Measurements from ENCODE around the gene SLC25A13. TPM values are rescaled to one million over a fixed set of nuclear protein-coding genes. Genes with fewer than 3 reads are reported as not detected.

The SLC25A13 gene
- total and polyA plus RNA-seq, 12 donors: 10.8 to 55.1 (median 33.9) TPM

DNA sequence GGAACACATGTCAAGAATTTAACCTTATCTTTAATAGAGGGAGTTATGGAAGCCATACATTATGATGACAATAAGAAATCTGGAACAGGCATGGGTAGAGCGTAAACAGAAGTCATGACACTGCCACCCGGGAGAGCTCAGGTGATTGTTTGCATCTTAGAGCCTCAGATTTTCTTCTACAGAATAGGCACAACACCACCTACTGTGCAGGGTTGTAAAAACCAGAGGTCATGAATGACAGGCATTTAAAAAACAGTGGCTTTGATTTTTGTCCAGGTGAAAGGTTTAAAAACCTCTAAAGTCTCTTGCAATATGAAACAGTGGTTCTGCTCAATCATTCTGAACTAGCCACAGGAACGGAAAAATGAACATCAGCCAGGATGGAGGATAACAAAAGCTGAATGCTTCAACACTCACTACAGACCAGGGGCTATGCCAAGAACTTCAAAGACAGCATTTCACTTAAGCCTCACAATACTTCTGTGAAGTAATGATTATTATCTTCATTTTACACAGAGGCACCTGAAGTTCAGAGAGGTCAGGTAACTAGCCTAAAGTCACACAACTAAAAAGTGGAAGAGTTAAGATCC is 123.8 kb downstream of the SLC25A13 start:
- no peak for DNase-seq
- no peaks in the 10 kb centered on the region for H3K36me3 ChIP-seq (replicated peaks in 1 of 2)
- no peaks in the 10 kb centered on the region for H3K27me3 ChIP-seq
- H3K9me3 ChIP-seq (replicated peaks in 1 of 3): no peaks in the 10 kb centered on the region
- TF ChIP-seq, protein P1, sequence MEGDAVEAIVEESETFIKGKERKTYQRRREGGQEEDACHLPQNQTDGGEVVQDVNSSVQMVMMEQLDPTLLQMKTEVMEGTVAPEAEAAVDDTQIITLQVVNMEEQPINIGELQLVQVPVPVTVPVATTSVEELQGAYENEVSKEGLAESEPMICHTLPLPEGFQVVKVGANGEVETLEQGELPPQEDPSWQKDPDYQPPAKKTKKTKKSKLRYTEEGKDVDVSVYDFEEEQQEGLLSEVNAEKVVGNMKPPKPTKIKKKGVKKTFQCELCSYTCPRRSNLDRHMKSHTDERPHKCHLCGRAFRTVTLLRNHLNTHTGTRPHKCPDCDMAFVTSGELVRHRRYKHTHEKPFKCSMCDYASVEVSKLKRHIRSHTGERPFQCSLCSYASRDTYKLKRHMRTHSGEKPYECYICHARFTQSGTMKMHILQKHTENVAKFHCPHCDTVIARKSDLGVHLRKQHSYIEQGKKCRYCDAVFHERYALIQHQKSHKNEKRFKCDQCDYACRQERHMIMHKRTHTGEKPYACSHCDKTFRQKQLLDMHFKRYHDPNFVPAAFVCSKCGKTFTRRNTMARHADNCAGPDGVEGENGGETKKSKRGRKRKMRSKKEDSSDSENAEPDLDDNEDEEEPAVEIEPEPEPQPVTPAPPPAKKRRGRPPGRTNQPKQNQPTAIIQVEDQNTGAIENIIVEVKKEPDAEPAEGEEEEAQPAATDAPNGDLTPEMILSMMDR (IDR thresholded peaks at IDR 0.05): no peak
- no peak for TF ChIP-seq POLR2A (IDR thresholded peaks at IDR 0.05)
- no peak overlapping the region for H3K4me3 ChIP-seq
- intact Hi-C loops (cut with DNase I): no loop called here
- H3K4me1 ChIP-seq (replicated peaks in 1 of 2): no peaks in the 10 kb centered on the region
- 85 to 92% (median 90%) methylated on average over 3 of the region's 3 CpGs for WGBS, 4 donors
- no peak overlapping the region for H3K27ac ChIP-seq

DNA sequence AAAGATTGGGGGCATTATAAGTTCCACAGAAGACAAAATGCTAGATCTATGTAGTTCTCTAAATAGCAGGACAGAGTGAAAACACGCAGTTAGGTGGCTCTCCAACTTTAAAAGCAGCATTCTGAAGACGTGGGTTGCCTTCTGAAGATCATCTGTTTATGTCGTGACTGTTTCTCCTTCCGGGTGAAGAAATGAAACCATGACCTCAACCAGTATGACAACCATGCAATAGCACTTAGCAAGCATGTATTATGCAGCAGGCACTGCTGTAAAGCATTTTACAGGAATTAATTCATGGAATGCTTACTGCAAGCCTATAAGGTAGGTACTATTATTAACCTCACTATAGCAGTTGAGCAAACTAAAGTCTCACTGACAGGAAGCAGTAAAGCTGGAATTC is 125.2 kb downstream of the SLC25A13 start:
- no peaks in the 10 kb centered on the region for H3K4me1 ChIP-seq (replicated peaks in 1 of 2)
- WGBS, 4 donors: 96 to 100% (median 98%) methylated on average over 4 of the region's 4 CpGs
- no peak for TF ChIP-seq POLR2A (IDR thresholded peaks at IDR 0.05)
- TF ChIP-seq, protein P1 (IDR thresholded peaks at IDR 0.05): no peak
- no peak overlapping the region for H3K27ac ChIP-seq
- no peaks in the 10 kb centered on the region for H3K9me3 ChIP-seq (replicated peaks in 1 of 3)
- DNase-seq: no peak
- peaks cover 0 to 9% of the 10 kb centered on the region in 2 donors for H3K36me3 ChIP-seq (replicated peaks in 1 of 2)
- intact Hi-C loops (cut with DNase I): no loop called here
- H3K4me3 ChIP-seq: no peak overlapping the region
- H3K27me3 ChIP-seq: no peaks in the 10 kb centered on the region

DNA sequence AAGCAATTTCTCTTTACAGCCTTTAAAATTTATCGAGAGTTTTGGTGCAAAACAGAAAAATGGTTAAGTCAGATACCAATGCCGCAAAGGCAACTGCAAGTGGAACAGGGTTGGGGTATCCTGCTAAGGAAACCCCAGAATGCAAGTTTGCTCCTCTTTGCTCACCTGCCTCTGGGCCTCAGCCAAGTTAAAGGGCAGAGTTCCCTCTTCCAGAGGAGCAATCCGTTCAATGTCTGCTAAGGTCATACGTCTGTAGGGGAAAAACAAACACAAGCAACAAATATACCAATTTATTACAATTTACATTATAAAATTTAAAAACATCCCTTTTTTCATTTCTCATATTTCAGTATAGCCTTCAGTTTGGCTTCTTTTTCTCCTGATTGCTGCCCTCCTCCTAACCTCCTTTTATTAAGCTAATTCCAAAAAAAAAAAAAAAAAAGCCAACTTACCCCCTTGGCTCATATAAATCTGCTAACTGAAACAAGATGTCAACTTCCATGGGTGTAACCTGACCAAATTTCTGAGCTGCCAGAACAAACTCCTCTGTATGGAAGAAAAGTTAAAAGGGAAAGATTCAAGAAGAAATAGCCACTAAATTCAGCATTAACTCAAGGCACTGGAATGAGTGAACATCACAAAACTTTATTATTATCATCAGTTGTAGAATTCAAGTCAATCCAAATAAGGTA is 132.6 kb downstream of the SLC25A13 start:
- no peak overlapping the region for H3K27ac ChIP-seq
- 62 to 69% (median 63%) methylated on average over 4 of the region's 4 CpGs for WGBS, 4 donors
- intact Hi-C loops (cut with DNase I): no loop called here
- no peak overlapping the region for H3K4me3 ChIP-seq
- H3K9me3 ChIP-seq (replicated peaks in 1 of 3): no peaks in the 10 kb centered on the region
- no peaks in the 10 kb centered on the region for H3K27me3 ChIP-seq
- DNase-seq: no peak
- peaks cover 0 to 13% of the 10 kb centered on the region in 2 donors for H3K36me3 ChIP-seq (replicated peaks in 1 of 2)
- TF ChIP-seq, protein P1 (IDR thresholded peaks at IDR 0.05): no peak
- no peak for TF ChIP-seq POLR2A (IDR thresholded peaks at IDR 0.05)
- H3K4me1 ChIP-seq (replicated peaks in 1 of 2): no peaks in the 10 kb centered on the region

DNA sequence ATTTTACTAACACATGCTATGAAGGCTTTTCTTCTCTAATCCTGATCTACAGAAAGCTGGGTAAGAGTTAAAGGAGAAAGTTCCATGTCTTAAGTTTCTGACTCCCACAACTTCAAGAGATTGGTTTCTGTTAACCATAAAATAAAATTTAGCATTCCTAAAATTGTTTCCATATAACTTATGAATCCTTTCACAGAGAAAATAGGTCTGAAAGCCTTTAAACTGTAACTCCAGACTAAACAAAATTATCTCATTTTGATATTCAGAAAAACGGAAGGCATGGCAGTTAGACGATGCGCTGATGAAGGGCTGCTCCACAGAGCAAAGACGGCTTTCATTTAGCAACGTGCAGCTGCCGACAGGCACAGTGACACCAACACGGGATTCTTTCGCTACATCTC is 133.3 kb downstream of the SLC25A13 start:
- intact Hi-C loops (cut with DNase I): no loop called here
- 71 to 84% (median 79%) methylated on average over 8 of the region's 8 CpGs for WGBS, 4 donors

More for the DNA sequence above, 133.3 kb downstream of the SLC25A13 start:
- DNase-seq: no peak
- H3K27me3 ChIP-seq: no peaks in the 10 kb centered on the region
- H3K4me1 ChIP-seq (replicated peaks in 1 of 2): no peaks in the 10 kb centered on the region
- no peak overlapping the region for H3K27ac ChIP-seq
- H3K9me3 ChIP-seq (replicated peaks in 1 of 3): no peaks in the 10 kb centered on the region
- H3K36me3 ChIP-seq (replicated peaks in 1 of 2): peaks cover 0 to 20% of the 10 kb centered on the region in 2 donors
- no peak overlapping the region for H3K4me3 ChIP-seq
- TF ChIP-seq POLR2A (IDR thresholded peaks at IDR 0.05): no peak
- TF ChIP-seq, protein P1 (IDR thresholded peaks at IDR 0.05): no peak
